SKM-1 (cell line): ENCODE measurements around the gene ARSK.

Experiments
- DNase-seq: peaks from one replicate; lab custom pipeline; 2025; ENCODE audit not compliant: unreplicated experiment; lab: John Stamatoyannopoulos, UW

ARSK gene

GRCh38 chr5:95646569-95647431, 91.9 kb downstream of the ARSK start, which contains the start of gene RFESD:
RFESD (plus strand) TSS chr5:95646777; CDS start chr5:95652272, 5,495 bp downstream.
- DNase-seq: peak; percentile 89

- DNase-seq: no peak
Observed at GRCh38 chr5:95647886-95648860, 93.3 kb downstream of the ARSK start.

- no peak for DNase-seq
Observed at GRCh38 chr5:95649274-95649673, 94.4 kb downstream of the ARSK start.

GRCh38 chr5:95649842-95650620, 95.1 kb downstream of the ARSK start:
- DNase-seq: no peak

- no peak for DNase-seq
Observed at GRCh38 chr5:95652849-95653248, 97.9 kb downstream of the ARSK start.

GRCh38 chr5:95654196-95654595, 99.3 kb downstream of the ARSK start:
- DNase-seq: no peak
